Cardiac atrium fibroblast (primary cell): ENCODE measurements around the gene CCDC28B. TPM values are rescaled to one million over a fixed set of nuclear protein-coding genes. Genes with fewer than 3 reads are reported as not detected.

Experiments
- total RNA-seq: library from RNA; depleted of rRNA; stranded (reverse); fragments of >200 nt; gene quantifications from 2 replicates; pipeline ENCODE4 v1.2.3, GENCODE V29; 2015

Gene CCDC28B
- total RNA-seq: 9.4 and 15.7 TPM in 2 replicates

GRCh38 chr1:32200226-32201010, at the start of gene CCDC28B:
CCDC28B (plus strand) TSS chr1:32200595; CDS start chr1:32201936, 1,341 bp downstream.

GRCh38 chr1:32179443-32180185, 20.8 kb upstream of the CCDC28B start, which contains the start of gene TXLNA:
TXLNA (plus strand) TSS chr1:32179675; CDS start chr1:32180346, 671 bp downstream.

GRCh38 chr1:32205401-32206370, 5.3 kb downstream of the CCDC28B start, which contains the start of gene IQCC:
IQCC (plus strand) TSS chr1:32205671; CDS start chr1:32205682, 11 bp downstream.

GRCh38 chr1:32208891-32209328, 8.5 kb downstream of the CCDC28B start, which contains the start of gene DCDC2B:
DCDC2B (plus strand) TSS chr1:32209089; CDS start chr1:32209094, 5 bp downstream.

GRCh38 chr1:32221980-32222755, 21.8 kb downstream of the CCDC28B start, which contains the start of the genes EIF3I and TMEM234:
EIF3I (plus strand) TSS chr1:32222407; CDS start chr1:32222442, 35 bp downstream.
TMEM234 (minus strand) TSS chr1:32222353; CDS start chr1:32222322, 31 bp downstream.

GRCh38 chr1:32246888-32247273, 46.5 kb downstream of the CCDC28B start, which contains the start of gene FAM167B:
FAM167B (plus strand) TSS chr1:32247222; CDS start chr1:32247422, 200 bp downstream.

GRCh38 chr1:32250893-32251716, 50.7 kb downstream of the CCDC28B start, which contains the start of gene LCK:
LCK (plus strand) TSS chr1:32251265; CDS start chr1:32274330, 23,065 bp downstream.

Other genes with a start within 250 kb of the CCDC28B start
- 37.9 and 43.7 TPM in 2 replicates for gene KHDRBS1, start 186.7 kb upstream of the CCDC28B start, total RNA-seq
- gene TMEM39B, start 127.7 kb upstream of the CCDC28B start, total RNA-seq: 5.0 and 11.4 TPM in 2 replicates
- gene KPNA6, start 92.5 kb upstream of the CCDC28B start, total RNA-seq: 35.6 and 41.8 TPM in 2 replicates
- gene TXLNA, start 20.9 kb upstream of the CCDC28B start, total RNA-seq: 49.5 and 58.6 TPM in 2 replicates
- 1.3 and 1.6 TPM in 2 replicates for gene IQCC, start 5.1 kb downstream of the CCDC28B start, total RNA-seq
- gene DCDC2B, start 8.5 kb downstream of the CCDC28B start, total RNA-seq: not detected in 2 replicates
- gene TMEM234, start 21.8 kb downstream of the CCDC28B start, total RNA-seq: 11.9 and 14.7 TPM in 2 replicates
- gene EIF3I, start 21.8 kb downstream of the CCDC28B start, total RNA-seq: 263 and 299 TPM in 2 replicates
- gene FAM167B, start 46.6 kb downstream of the CCDC28B start, total RNA-seq: 2.8 TPM in 1 of 2 replicates, not detected in the other
- 0.49 TPM in 1 of 2 replicates, not detected in the other for gene LCK, start 50.7 kb downstream of the CCDC28B start, total RNA-seq
- gene HDAC1, start 91.5 kb downstream of the CCDC28B start, total RNA-seq: 67.1 and 70.9 TPM in 2 replicates
- 268 and 400 TPM in 2 replicates for gene MARCKSL1, start 135.6 kb downstream of the CCDC28B start, total RNA-seq
- gene FAM229A, start 161.9 kb downstream of the CCDC28B start, total RNA-seq: 0.18 and 0.97 TPM in 2 replicates
- gene TSSK3, start 161.9 kb downstream of the CCDC28B start, total RNA-seq: 0.32 TPM in 1 of 2 replicates, not detected in the other
- 65.9 and 67.7 TPM in 2 replicates for gene BSDC1, start 193.8 kb downstream of the CCDC28B start, total RNA-seq